GM12878 (cell line): ENCODE measurements around the gene SLAMF1. TPM values are rescaled to one million over a fixed set of nuclear protein-coding genes. Genes with fewer than 3 reads are reported as not detected.

Experiments
- BCL11A ChIP-seq: IDR thresholded peaks from 2 replicates; pipeline ENCODE4 v1.6.1; 2011; ENCODE audit warnings: low read depth, low read length
- CUX1 ChIP-seq: IDR thresholded peaks from 2 replicates; pipeline ENCODE4 v1.6.1; 2012; ENCODE audit warnings: improper control_type of control experiment, low read depth, low read length; ENCODE audit not compliant: insufficient replicate concordance
- HDAC6 ChIP-seq: fragments of 200-600 bp; sonication (generic); IDR thresholded peaks from one replicate; pipeline ENCODE4 v1.8.0; 2017; ENCODE audit warnings: antibody characterized with exemption; ENCODE audit not compliant: unreplicated experiment
- JUND ChIP-seq: IDR thresholded peaks from 2 replicates; pipeline ENCODE4 v1.6.1; 2012; ENCODE audit warnings: low read depth, mild to moderate bottlenecking, low read length, improper control_type of control experiment, moderate library complexity
- PBX3 ChIP-seq: IDR thresholded peaks from 2 replicates; pipeline ENCODE4 v1.6.1; 2011; ENCODE audit warnings: mild to moderate bottlenecking, low read depth, low read length, moderate library complexity; ENCODE audit not compliant: insufficient replicate concordance
- polyA plus RNA-seq, 11 experiments: library from polyadenylated mRNA; depleted of rRNA in 4 of 11; unstranded in 6 of 11; stranded (reverse) in 5 of 11; fragments of >200 nt; fragmentation: Nextera tagmentation in 4 of 11; fragmentation: Illumina TruSeq in 1 of 11; extraction: Ambion mirVana in 4 of 11; extraction: Trizol in 1 of 11; gene quantifications; 1 replicate in 1 of 11; 2 replicates in 10 of 11; pipeline versions ENCODE4 v1.2.1 to v1.2.3, GENCODE V29; 2011 to 2016; ENCODE audit warnings: inconsistent platforms in 2 of 11, missing spikeins in 2 of 11, low read depth in 1 of 11
- total RNA-seq, 4 experiments: library from RNA; depleted of rRNA in 3 of 4; stranded (reverse); fragments of >200 nt in 3 of 4; fragmentation: Illumina TruSeq in 1 of 4; extraction: Trizol in 1 of 4; gene quantifications; 2 replicates each; pipeline versions ENCODE4 v1.2.1 to v1.2.3, GENCODE V29; 2013 to 2021
- TF ChIP-seq, protein P1 (sequence below): fragments of 450-650 bp; IDR thresholded peaks from 2 replicates; pipeline ENCODE4 v1.6.1; 2018; ENCODE audit warnings: mild to moderate bottlenecking, low read depth, moderate library complexity; ENCODE audit not compliant: partially characterized antibody
- TF ChIP-seq, protein P2 (sequence below): fragments of 450-650 bp; IDR thresholded peaks from 2 replicates; pipeline ENCODE4 v1.6.1; 2018; ENCODE audit warnings: borderline replicate concordance, mild to moderate bottlenecking; ENCODE audit not compliant: partially characterized antibody
- TF ChIP-seq, protein P3 (sequence below): fragments of 450-650 bp; IDR thresholded peaks from 2 replicates; pipeline ENCODE4 v1.6.1; 2017; ENCODE audit warnings: mild to moderate bottlenecking

The SLAMF1 gene
- total and polyA plus RNA-seq, 10 of the 15 experiments (the other 5 are each of a cell fraction or from before 2014, with no cell fraction given) = 87.3 to 260 (median 131) TPM

- TF ChIP-seq, protein P1, sequence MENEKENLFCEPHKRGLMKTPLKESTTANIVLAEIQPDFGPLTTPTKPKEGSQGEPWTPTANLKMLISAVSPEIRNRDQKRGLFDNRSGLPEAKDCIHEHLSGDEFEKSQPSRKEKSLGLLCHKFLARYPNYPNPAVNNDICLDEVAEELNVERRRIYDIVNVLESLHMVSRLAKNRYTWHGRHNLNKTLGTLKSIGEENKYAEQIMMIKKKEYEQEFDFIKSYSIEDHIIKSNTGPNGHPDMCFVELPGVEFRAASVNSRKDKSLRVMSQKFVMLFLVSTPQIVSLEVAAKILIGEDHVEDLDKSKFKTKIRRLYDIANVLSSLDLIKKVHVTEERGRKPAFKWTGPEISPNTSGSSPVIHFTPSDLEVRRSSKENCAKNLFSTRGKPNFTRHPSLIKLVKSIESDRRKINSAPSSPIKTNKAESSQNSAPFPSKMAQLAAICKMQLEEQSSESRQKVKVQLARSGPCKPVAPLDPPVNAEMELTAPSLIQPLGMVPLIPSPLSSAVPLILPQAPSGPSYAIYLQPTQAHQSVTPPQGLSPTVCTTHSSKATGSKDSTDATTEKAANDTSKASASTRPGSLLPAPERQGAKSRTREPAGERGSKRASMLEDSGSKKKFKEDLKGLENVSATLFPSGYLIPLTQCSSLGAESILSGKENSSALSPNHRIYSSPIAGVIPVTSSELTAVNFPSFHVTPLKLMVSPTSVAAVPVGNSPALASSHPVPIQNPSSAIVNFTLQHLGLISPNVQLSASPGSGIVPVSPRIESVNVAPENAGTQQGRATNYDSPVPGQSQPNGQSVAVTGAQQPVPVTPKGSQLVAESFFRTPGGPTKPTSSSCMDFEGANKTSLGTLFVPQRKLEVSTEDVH = peak; percentile 56
- TF ChIP-seq PBX3 = peak; percentile 26
- TF ChIP-seq CUX1 = no peak
- TF ChIP-seq, protein P2, sequence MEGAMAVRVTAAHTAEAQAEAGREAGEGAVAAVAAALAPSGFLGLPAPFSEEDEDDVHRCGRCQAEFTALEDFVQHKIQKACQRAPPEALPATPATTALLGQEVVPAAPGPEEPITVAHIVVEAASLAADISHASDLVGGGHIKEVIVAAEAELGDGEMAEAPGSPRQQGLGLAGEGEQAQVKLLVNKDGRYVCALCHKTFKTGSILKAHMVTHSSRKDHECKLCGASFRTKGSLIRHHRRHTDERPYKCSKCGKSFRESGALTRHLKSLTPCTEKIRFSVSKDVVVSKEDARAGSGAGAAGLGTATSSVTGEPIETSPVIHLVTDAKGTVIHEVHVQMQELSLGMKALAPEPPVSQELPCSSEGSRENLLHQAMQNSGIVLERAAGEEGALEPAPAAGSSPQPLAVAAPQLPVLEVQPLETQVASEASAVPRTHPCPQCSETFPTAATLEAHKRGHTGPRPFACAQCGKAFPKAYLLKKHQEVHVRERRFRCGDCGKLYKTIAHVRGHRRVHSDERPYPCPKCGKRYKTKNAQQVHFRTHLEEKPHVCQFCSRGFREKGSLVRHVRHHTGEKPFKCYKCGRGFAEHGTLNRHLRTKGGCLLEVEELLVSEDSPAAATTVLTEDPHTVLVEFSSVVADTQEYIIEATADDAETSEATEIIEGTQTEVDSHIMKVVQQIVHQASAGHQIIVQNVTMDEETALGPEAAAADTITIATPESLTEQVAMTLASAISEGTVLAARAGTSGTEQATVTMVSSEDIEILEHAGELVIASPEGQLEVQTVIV = no peak
- TF ChIP-seq BCL11A = 0 out of 2 replicates have a peak, but pooled peaks have one; percentile 5
- TF ChIP-seq HDAC6 = no peak
- TF ChIP-seq JUND = no peak
- TF ChIP-seq, protein P3, sequence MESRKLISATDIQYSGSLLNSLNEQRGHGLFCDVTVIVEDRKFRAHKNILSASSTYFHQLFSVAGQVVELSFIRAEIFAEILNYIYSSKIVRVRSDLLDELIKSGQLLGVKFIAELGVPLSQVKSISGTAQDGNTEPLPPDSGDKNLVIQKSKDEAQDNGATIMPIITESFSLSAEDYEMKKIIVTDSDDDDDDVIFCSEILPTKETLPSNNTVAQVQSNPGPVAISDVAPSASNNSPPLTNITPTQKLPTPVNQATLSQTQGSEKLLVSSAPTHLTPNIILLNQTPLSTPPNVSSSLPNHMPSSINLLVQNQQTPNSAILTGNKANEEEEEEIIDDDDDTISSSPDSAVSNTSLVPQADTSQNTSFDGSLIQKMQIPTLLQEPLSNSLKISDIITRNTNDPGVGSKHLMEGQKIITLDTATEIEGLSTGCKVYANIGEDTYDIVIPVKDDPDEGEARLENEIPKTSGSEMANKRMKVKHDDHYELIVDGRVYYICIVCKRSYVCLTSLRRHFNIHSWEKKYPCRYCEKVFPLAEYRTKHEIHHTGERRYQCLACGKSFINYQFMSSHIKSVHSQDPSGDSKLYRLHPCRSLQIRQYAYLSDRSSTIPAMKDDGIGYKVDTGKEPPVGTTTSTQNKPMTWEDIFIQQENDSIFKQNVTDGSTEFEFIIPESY = peak; percentile 96
Measured at GRCh38 chr1:160634543-160635491, 12.0 kb downstream of the SLAMF1 start (continued).
